GM10266 (cell line): ENCODE results near the gene ARL6.

Experiments
- DNase-seq: peaks from one replicate; pipeline ENCODE4 v3.0.0; 2012; ENCODE audit errors: extremely low spot score
- TF ChIP-seq, protein P1 (sequence below): IDR thresholded peaks from 2 replicates; pipeline ENCODE4 v1.5.1; 2012; ENCODE audit warnings: mild to moderate bottlenecking, low read depth; ENCODE audit not compliant: control insufficient read depth, insufficient read depth; ENCODE audit errors: missing control alignments

ARL6 gene

DNA sequence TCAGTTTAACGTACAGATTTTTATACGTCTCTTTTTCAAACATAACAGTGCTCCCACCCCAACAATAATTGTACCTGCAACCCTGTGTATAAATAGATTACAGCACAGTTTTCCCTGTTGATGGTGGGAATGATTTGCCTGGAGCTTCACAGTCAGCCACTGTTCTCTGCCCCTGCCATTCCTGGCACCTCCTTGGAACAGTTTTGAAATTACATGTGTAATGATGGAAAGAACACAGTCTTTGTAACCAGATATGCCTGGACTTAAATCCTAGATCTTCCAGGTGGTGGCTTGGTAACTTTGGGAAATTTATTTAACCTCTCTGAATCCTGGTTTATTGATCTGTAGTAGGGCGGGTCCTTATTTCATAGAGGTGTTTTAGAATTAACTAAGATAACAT is 84.2 kb downstream of the ARL6 start:
- TF ChIP-seq, protein P1, sequence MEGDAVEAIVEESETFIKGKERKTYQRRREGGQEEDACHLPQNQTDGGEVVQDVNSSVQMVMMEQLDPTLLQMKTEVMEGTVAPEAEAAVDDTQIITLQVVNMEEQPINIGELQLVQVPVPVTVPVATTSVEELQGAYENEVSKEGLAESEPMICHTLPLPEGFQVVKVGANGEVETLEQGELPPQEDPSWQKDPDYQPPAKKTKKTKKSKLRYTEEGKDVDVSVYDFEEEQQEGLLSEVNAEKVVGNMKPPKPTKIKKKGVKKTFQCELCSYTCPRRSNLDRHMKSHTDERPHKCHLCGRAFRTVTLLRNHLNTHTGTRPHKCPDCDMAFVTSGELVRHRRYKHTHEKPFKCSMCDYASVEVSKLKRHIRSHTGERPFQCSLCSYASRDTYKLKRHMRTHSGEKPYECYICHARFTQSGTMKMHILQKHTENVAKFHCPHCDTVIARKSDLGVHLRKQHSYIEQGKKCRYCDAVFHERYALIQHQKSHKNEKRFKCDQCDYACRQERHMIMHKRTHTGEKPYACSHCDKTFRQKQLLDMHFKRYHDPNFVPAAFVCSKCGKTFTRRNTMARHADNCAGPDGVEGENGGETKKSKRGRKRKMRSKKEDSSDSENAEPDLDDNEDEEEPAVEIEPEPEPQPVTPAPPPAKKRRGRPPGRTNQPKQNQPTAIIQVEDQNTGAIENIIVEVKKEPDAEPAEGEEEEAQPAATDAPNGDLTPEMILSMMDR: no peak
- DNase-seq: no peak
